Left ventricle myocardium inferior (tissue), 1 donor: ENCODE data around the gene SVIL. TPM values are rescaled to one million over a fixed set of nuclear protein-coding genes. Genes with fewer than 3 reads are reported as not detected.

Experiments used
- DNase-seq: peaks from one replicate; pipeline ENCODE4 v3.0.0-alpha.2; 2020
- H3K27ac ChIP-seq: fragments of 200-600 bp; replicated peaks from 2 replicates; pipeline ENCODE4 v1.8.0; 2021
- H3K27me3 ChIP-seq: fragments of 200-600 bp; 2 replicates; pipeline ENCODE4 v1.8.0; 2021; ENCODE audit warnings: low read depth
- H3K36me3 ChIP-seq: fragments of 200-600 bp; 2 replicates; pipeline ENCODE4 v1.8.0; 2021
- H3K4me1 ChIP-seq: fragments of 200-600 bp; 2 replicates; pipeline ENCODE4 v1.8.0; 2021
- H3K4me3 ChIP-seq: fragments of 200-600 bp; 2 replicates; pipeline ENCODE4 v1.8.0; 2021; ENCODE audit warnings: mild to moderate bottlenecking, moderate library complexity
- H3K9me3 ChIP-seq: fragments of 200-600 bp; replicated peaks from 2 replicates; pipeline ENCODE4 v1.8.0; 2021
- CTCF ChIP-seq: fragments of 200-600 bp; IDR thresholded peaks from 2 replicates; pipeline ENCODE4 v1.8.0; 2021; ENCODE audit warnings: antibody characterized with exemption, mild to moderate bottlenecking, borderline replicate concordance
- intact Hi-C: fragments of 100-400 bp; cut with micrococcal nuclease; formaldehyde crosslinking; loops from one replicate; pipeline ENCODE4 v1.11.0; 2022
- total RNA-seq: library from RNA; stranded (reverse); fragmentation: NEBNext Ultra II Directional; extraction: Animal tissue kit (Norgen Biotek cat#: 25700); gene quantifications from one replicate; pipeline ENCODE4 v1.2.1, GENCODE V29; 2021
- donor health status: DM: no; HTN: yes; CAD: no; lungs with severe emphysema.

The SVIL gene
- total RNA-seq, 1 donor from 2014 or later, result 403 TPM

GRCh38 chr10:29482591-29483431, 152.0 kb downstream of the SVIL start:
- peak; percentile 8 for TF ChIP-seq CTCF
- Histone ChIP-seq H3K9me3 (no peaks in the 10 kb centered on the region), H3K36me3 (peaks cover 61% of the 10 kb centered on the region), H3K4me1 (peaks cover 48% of the 10 kb centered on the region), H3K4me3 (no peak overlapping the region), H3K27ac (peak overlapping the region; percentile 51), H3K27me3 (no peaks in the 10 kb centered on the region)
- intact Hi-C loops, result no loop called here
- DNase-seq, result no peak

GRCh38 chr10:29481906-29482440, 152.8 kb downstream of the SVIL start:
- no peak for DNase-seq
- peaks cover 57% of the 10 kb centered on the region for H3K4me1 ChIP-seq
- H3K36me3 ChIP-seq, result peaks cover 59% of the 10 kb centered on the region
- no peaks in the 10 kb centered on the region for H3K27me3 ChIP-seq
- peak overlapping the region; percentile 51 for H3K27ac ChIP-seq
- no peak for TF ChIP-seq CTCF
- no peaks in the 10 kb centered on the region for H3K9me3 ChIP-seq
- H3K4me3 ChIP-seq, result no peak overlapping the region
- intact Hi-C loops, result no loop called here

GRCh38 chr10:29479981-29480954, 154.5 kb downstream of the SVIL start:
- Histone ChIP-seq H3K27ac (peak overlapping the region; percentile 51), H3K36me3 (peaks cover 51% of the 10 kb centered on the region), H3K4me1 (peaks cover 68% of the 10 kb centered on the region), H3K27me3 (no peaks in the 10 kb centered on the region), H3K4me3 (no peak overlapping the region), H3K9me3 (no peaks in the 10 kb centered on the region)
- DNase-seq, result no peak
- TF ChIP-seq CTCF, result no peak
- intact Hi-C loops, result no loop called here

- no peak for TF ChIP-seq CTCF
- no peak for DNase-seq
- Histone ChIP-seq H3K36me3 (peaks cover 42% of the 10 kb centered on the region), H3K9me3 (no peaks in the 10 kb centered on the region), H3K27ac (no peak overlapping the region), H3K4me3 (no peak overlapping the region), H3K4me1 (peaks cover 66% of the 10 kb centered on the region), H3K27me3 (no peaks in the 10 kb centered on the region)
- intact Hi-C loops, result no loop called here
Observed at GRCh38 chr10:29479081-29479925, 155.5 kb downstream of the SVIL start.
